ENCODE results near the gene SCAMP2.

DNA sequence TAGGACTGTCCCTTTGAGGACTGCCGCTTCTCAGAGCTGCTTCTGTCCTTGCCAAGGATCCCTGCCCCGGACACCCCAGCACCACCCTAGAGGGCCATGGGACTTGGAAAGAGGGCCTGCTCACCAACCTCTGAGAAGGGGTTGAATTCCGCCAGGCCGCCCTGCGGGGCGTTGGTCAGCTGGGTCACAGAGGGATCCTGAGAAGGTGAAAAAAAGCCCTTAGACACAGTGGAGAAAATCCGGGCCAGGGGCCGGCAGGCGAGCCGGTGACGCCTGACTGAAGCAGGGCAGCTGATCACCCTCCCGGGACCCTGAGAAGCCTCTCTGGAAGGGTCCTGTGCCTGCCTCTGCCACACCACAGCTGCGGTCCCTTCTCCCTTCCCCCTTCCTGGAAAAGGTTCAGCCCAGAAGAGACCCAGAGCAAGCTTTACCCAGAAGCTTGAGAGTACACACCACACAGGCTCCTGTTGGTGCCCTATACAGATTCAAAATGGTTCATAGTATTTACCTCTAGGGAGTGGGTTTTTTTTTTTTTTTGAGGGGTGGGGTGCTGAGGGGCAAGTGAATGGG lies 18.6 kb downstream of the SCAMP2 start:
- TF ChIP-seq, protein P1, sequence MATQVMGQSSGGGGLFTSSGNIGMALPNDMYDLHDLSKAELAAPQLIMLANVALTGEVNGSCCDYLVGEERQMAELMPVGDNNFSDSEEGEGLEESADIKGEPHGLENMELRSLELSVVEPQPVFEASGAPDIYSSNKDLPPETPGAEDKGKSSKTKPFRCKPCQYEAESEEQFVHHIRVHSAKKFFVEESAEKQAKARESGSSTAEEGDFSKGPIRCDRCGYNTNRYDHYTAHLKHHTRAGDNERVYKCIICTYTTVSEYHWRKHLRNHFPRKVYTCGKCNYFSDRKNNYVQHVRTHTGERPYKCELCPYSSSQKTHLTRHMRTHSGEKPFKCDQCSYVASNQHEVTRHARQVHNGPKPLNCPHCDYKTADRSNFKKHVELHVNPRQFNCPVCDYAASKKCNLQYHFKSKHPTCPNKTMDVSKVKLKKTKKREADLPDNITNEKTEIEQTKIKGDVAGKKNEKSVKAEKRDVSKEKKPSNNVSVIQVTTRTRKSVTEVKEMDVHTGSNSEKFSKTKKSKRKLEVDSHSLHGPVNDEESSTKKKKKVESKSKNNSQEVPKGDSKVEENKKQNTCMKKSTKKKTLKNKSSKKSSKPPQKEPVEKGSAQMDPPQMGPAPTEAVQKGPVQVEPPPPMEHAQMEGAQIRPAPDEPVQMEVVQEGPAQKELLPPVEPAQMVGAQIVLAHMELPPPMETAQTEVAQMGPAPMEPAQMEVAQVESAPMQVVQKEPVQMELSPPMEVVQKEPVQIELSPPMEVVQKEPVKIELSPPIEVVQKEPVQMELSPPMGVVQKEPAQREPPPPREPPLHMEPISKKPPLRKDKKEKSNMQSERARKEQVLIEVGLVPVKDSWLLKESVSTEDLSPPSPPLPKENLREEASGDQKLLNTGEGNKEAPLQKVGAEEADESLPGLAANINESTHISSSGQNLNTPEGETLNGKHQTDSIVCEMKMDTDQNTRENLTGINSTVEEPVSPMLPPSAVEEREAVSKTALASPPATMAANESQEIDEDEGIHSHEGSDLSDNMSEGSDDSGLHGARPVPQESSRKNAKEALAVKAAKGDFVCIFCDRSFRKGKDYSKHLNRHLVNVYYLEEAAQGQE (IDR thresholded peaks at IDR 0.05; ENCODE audit: insufficient read depth in 1 of 2, low read depth in 2 of 2, low read length in 1 of 2) = no peak
- TF ChIP-seq, protein P2, sequence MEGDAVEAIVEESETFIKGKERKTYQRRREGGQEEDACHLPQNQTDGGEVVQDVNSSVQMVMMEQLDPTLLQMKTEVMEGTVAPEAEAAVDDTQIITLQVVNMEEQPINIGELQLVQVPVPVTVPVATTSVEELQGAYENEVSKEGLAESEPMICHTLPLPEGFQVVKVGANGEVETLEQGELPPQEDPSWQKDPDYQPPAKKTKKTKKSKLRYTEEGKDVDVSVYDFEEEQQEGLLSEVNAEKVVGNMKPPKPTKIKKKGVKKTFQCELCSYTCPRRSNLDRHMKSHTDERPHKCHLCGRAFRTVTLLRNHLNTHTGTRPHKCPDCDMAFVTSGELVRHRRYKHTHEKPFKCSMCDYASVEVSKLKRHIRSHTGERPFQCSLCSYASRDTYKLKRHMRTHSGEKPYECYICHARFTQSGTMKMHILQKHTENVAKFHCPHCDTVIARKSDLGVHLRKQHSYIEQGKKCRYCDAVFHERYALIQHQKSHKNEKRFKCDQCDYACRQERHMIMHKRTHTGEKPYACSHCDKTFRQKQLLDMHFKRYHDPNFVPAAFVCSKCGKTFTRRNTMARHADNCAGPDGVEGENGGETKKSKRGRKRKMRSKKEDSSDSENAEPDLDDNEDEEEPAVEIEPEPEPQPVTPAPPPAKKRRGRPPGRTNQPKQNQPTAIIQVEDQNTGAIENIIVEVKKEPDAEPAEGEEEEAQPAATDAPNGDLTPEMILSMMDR (IDR thresholded peaks at IDR 0.05) = no peak
